Thoracic aorta endothelial cell (primary cell): ENCODE measurements around the gene CNTN4. TPM values are rescaled to one million over a fixed set of nuclear protein-coding genes. Genes with fewer than 3 reads are reported as not detected.

Experiments
- small RNA-seq: library from RNA; depleted of rRNA; stranded (forward); fragments of <200 nt; gene quantifications from one replicate; pipeline ENCODE3, GENCODE V24; 2012
- total RNA-seq: library from RNA; depleted of rRNA; stranded (reverse); fragments of >200 nt; gene quantifications from 2 replicates; pipeline ENCODE4 v1.2.3, GENCODE V29; 2012

The CNTN4 gene
- total RNA-seq = under 0.01 TPM in 1 of 2 replicates, not detected in the other

DNA sequence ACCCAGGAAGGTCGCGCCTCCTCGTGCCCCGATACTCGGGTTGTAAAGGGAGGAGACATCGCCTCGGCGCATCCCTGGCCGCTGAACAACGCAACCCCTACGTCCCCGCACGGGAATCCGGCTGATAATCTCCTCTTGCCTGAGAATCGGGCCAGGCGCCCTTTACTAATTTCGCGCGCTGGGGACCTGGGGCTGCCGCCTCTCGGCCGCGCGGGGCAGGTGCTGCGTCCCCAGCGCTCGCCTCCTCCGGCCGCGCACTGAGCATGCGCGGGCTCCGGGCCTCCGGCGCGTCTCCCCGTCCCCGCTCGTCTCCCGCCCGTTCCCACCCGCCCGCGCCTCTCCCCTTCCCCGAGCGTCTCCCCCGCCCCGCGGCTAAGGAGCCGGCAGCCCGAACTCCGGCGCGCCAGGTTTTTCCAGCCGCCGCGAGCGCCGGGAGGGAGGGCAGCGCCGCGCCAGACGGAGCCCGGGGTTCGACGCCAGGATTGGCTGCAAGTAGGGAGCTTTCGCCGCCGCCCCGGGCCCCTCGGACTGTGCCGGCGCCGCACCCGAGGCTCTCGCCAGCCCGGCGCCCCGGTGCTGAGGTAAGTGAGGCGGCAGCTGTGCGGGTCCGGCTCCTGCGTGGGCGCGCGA lies at the start of gene CNTN4:
TSS of gene CNTN4 (plus strand) at position 469 of the 630 bp plus-strand sequence.

Small RNA genes within 50 kb of the gene (small RNA-seq; reads per million reads assigned to genes)
- not detected for gene RF00416
- not detected for gene RN7SKP144
